Endometrial microvascular endothelial cells (primary cell): ENCODE data around the gene AIFM3. TPM values are rescaled to one million over a fixed set of nuclear protein-coding genes. Genes with fewer than 3 reads are reported as not detected.

Source experiments
- in situ Hi-C: cut with HindIII; loops from 2 replicates; pipeline ENCODE4 v1.10.0; 2017; ENCODE audit warnings: low sequenced_read_pairs, low pct_unique_long_range_greater_than_20kb; ENCODE audit errors: inconsistent ontology term
- total RNA-seq: library from RNA; depleted of rRNA; stranded (reverse); fragments of >200 nt; gene quantifications from one replicate; pipeline ENCODE4 v1.2.3, GENCODE V29; 2015; ENCODE audit errors: inconsistent ontology term

Gene AIFM3
- total RNA-seq, 1 donor from 2014 or later, result not detected

- in situ Hi-C loops, result no loop called here
Observed at GRCh38 chr22:20981787-20982562, 14.9 kb downstream of the AIFM3 start, which contains the start of gene LZTR1. Gene LZTR1 (plus strand): TSS chr22:20982297. CDS start chr22:20982372, 75 bp downstream.

GRCh38 chr22:20982563-20982882 lies 15.5 kb downstream of the AIFM3 start:
- in situ Hi-C loops, result no loop called here

GRCh38 chr22:20983081-20983771 lies 16.2 kb downstream of the AIFM3 start:
- in situ Hi-C loops, result no loop called here

GRCh38 chr22:20985720-20986119 lies 18.7 kb downstream of the AIFM3 start:
- in situ Hi-C loops, result no loop called here

GRCh38 chr22:20986365-20986764 lies 19.3 kb downstream of the AIFM3 start:
- in situ Hi-C loops, result no loop called here

GRCh38 chr22:20987375-20987774 lies 20.3 kb downstream of the AIFM3 start:
- in situ Hi-C loops, result no loop called here

- in situ Hi-C loops, result no loop called here
Observed at GRCh38 chr22:20988573-20989322, 21.7 kb downstream of the AIFM3 start.

- in situ Hi-C loops, result no loop called here
Observed at GRCh38 chr22:20989323-20990138, 22.5 kb downstream of the AIFM3 start.

GRCh38 chr22:20990184-20991180 lies 23.4 kb downstream of the AIFM3 start:
- in situ Hi-C loops, result no loop called here

GRCh38 chr22:20991252-20992055 lies 24.4 kb downstream of the AIFM3 start:
- in situ Hi-C loops, result no loop called here

GRCh38 chr22:20992056-20992442 lies 25.0 kb downstream of the AIFM3 start:
- in situ Hi-C loops, result no loop called here

- in situ Hi-C loops, result no loop called here
Observed at GRCh38 chr22:20992456-20993303, 25.6 kb downstream of the AIFM3 start.

GRCh38 chr22:20993304-20994127 lies 26.5 kb downstream of the AIFM3 start:
- in situ Hi-C loops, result no loop called here

- in situ Hi-C loops, result no loop called here
Observed at GRCh38 chr22:20994128-20994901, 27.3 kb downstream of the AIFM3 start.

- in situ Hi-C loops, result no loop called here
Observed at GRCh38 chr22:20994902-20995241, 27.8 kb downstream of the AIFM3 start.
